ENCODE measurements around the gene DCAF4.

DNA sequence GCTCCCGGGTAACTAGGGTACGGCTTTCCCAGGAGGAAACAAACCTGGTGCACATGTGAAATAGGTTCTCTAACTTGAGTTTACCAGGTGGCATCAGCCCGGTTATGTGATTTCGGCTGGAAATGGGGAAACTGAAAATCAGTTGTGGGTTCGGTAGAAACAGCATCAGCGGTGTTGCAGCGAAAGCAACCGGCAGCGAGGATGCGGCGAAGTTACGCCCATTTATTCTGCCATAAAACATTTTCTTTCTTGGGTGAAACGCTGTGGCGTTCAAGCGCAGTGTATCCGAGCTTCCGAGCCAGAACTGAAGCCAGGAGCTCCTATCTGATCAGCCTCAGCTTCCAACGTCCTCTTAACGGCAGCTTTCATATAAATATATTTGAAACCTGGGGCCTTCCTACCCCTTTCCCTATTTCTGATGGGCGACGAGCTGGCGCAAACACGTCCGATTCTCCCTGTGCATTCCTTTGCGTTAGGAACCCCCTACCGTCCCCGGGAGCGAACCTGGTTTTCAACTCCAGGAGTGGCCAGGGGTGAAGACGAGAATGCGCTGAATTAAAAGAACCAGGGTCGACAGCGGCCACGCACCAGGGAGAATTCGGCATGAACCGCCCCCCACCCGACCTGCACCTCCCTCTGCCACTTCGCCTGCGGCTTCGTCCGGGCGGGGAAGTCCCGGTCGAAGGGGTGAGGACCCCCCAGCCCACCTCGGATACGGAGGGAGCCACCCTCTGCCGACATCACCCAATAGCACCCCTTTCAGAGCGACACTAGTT, 34.0 kb upstream of the DCAF4 start:
- TF ChIP-seq, protein P1, sequence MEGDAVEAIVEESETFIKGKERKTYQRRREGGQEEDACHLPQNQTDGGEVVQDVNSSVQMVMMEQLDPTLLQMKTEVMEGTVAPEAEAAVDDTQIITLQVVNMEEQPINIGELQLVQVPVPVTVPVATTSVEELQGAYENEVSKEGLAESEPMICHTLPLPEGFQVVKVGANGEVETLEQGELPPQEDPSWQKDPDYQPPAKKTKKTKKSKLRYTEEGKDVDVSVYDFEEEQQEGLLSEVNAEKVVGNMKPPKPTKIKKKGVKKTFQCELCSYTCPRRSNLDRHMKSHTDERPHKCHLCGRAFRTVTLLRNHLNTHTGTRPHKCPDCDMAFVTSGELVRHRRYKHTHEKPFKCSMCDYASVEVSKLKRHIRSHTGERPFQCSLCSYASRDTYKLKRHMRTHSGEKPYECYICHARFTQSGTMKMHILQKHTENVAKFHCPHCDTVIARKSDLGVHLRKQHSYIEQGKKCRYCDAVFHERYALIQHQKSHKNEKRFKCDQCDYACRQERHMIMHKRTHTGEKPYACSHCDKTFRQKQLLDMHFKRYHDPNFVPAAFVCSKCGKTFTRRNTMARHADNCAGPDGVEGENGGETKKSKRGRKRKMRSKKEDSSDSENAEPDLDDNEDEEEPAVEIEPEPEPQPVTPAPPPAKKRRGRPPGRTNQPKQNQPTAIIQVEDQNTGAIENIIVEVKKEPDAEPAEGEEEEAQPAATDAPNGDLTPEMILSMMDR (IDR thresholded peaks at IDR 0.05), result no peak
- no peak for TF ChIP-seq POLR2A (IDR thresholded peaks at IDR 0.05)
- TF ChIP-seq POLR2AphosphoS5 (IDR thresholded peaks at IDR 0.05), result no peak

Measured in breast epithelium (tissue), 3 donors.